Suprapubic skin (tissue), 4 donors: ENCODE results near the gene ROR2. TPM values are rescaled to one million over a fixed set of nuclear protein-coding genes. Genes with fewer than 3 reads are reported as not detected.

Experiments
- DNase-seq, 2 donors: peaks; one replicate each; pipeline ENCODE4 v3.0.0-alpha.2; 2019; ENCODE audit warnings: low spot score in 2 of 2
- H3K27ac ChIP-seq: fragments of 200-600 bp; sonication (generic); one replicate; pipeline ENCODE4 v1.5.1; 2019
- H3K27me3 ChIP-seq: fragments of 200-600 bp; sonication (generic); one replicate; pipeline ENCODE4 v1.5.1; 2019
- H3K36me3 ChIP-seq: fragments of 200-600 bp; sonication (generic); one replicate; pipeline ENCODE4 v1.5.1; 2019
- H3K4me1 ChIP-seq: fragments of 200-600 bp; sonication (generic); one replicate; pipeline ENCODE4 v1.5.1; 2019
- H3K4me3 ChIP-seq: fragments of 200-600 bp; sonication (generic); one replicate; pipeline ENCODE4 v1.5.1; 2019; ENCODE audit warnings: mild to moderate bottlenecking
- H3K9me3 ChIP-seq: fragments of 200-600 bp; sonication (generic); one replicate; pipeline ENCODE4 v1.5.1; 2019
- EP300 ChIP-seq: sonication (generic); formaldehyde crosslinking; IDR thresholded peaks from one replicate; pipeline ENCODE4 v1.6.1; 2017; ENCODE audit warnings: antibody characterized with exemption
- POLR2A ChIP-seq, 2 donors: fragments of 450-650 bp; IDR thresholded peaks; one replicate each; pipeline ENCODE4 v1.6.1; 2017; ENCODE audit warnings: antibody characterized with exemption in 2 of 2, mild to moderate bottlenecking in 2 of 2, moderate library complexity in 2 of 2
- POLR2AphosphoS5 ChIP-seq, 3 donors: sonication (generic); formaldehyde crosslinking; IDR thresholded peaks; one replicate each; pipeline ENCODE4 v1.6.1; 2017; ENCODE audit warnings: antibody characterized with exemption in 3 of 3
- WGBS: methylation state at CpG from one replicate; pipeline ENCODE4 v1.1.5; 2018; 5-methylcytosine and 5-hydroxymethylcytosine counted together
- total RNA-seq, 4 donors: library from RNA; depleted of rRNA; stranded (reverse); fragments of >200 nt; gene quantifications; one replicate each; pipeline ENCODE4 v1.1.0, GENCODE V29; 2016
- TF ChIP-seq, protein P1 (sequence below), 2 donors: fragments of 200-600 bp in 1 of 2; fragments of 450-650 bp in 1 of 2; sonication (generic) in 1 of 2; IDR thresholded peaks; one replicate each; pipeline ENCODE4 v1.5.1; 2016 to 2019; ENCODE audit warnings: antibody characterized with exemption in 2 of 2, mild to moderate bottlenecking in 1 of 2, moderate library complexity in 1 of 2

Gene ROR2
- total RNA-seq, 4 donors from 2014 or later = 3.3 to 7.3 (median 5.0) TPM

GRCh38 chr9:91697201-91697600 is 252.8 kb downstream of the ROR2 start:
- H3K9me3 ChIP-seq = no peaks in the 10 kb centered on the region
- no peak overlapping the region for H3K27ac ChIP-seq
- H3K4me1 ChIP-seq = no peaks in the 10 kb centered on the region
- no peak overlapping the region for H3K4me3 ChIP-seq
- no peaks in the 10 kb centered on the region for H3K27me3 ChIP-seq
- H3K36me3 ChIP-seq = no peaks in the 10 kb centered on the region
- DNase-seq = no peak
- 100% methylated on average over 3 of the region's 7 CpGs for whole genome bisulfite sequencing
- no peak for TF ChIP-seq POLR2A (IDR thresholded peaks at IDR 0.05)
- no peak for TF ChIP-seq EP300
- no peak for TF ChIP-seq POLR2AphosphoS5 (IDR thresholded peaks at IDR 0.05)
- TF ChIP-seq, protein P1, sequence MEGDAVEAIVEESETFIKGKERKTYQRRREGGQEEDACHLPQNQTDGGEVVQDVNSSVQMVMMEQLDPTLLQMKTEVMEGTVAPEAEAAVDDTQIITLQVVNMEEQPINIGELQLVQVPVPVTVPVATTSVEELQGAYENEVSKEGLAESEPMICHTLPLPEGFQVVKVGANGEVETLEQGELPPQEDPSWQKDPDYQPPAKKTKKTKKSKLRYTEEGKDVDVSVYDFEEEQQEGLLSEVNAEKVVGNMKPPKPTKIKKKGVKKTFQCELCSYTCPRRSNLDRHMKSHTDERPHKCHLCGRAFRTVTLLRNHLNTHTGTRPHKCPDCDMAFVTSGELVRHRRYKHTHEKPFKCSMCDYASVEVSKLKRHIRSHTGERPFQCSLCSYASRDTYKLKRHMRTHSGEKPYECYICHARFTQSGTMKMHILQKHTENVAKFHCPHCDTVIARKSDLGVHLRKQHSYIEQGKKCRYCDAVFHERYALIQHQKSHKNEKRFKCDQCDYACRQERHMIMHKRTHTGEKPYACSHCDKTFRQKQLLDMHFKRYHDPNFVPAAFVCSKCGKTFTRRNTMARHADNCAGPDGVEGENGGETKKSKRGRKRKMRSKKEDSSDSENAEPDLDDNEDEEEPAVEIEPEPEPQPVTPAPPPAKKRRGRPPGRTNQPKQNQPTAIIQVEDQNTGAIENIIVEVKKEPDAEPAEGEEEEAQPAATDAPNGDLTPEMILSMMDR (IDR thresholded peaks at IDR 0.05) = no peak

DNA sequence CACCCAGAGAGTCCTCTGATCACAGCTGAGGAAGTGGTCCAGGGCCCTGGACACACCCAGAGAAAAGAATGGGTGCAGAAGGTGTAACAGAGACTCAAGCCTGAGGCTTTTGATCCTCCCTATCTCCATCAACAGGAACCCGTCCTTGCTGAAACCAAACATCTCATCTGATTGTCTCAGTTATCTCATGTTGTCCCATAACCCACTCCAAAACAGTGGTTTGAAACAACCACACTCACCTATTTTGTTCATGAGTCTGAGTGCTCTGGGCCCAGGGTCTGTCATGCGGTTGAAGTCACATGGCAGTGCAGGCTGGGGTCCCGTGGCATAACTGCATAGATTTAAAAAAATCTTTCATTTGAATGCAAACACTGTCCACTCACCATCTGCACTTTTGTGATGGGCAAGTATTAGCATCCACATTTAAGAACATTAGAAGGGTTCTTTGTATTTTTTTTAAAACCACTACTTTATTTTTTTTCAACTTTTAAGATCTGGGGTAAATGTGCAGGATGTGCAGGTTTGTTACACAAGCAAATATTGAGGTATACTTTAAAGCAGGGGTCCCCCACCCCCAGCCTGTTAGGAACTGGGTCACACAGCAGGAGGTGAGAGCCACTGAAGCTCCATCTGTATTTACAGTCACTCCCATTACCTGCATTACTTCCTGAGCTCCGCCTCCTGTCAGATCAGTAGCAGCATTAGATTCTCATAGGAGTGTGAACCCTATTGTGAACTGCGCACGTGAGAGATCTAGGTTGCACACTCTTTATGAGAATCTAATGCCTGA is 255.8 kb downstream of the ROR2 start:
- Histone ChIP-seq H3K27me3 (no peaks in the 10 kb centered on the region), H3K9me3 (no peaks in the 10 kb centered on the region), H3K36me3 (no peaks in the 10 kb centered on the region), H3K4me1 (no peaks in the 10 kb centered on the region), H3K27ac (no peak overlapping the region), H3K4me3 (no peak overlapping the region)
- DNase-seq = no peak
- WGBS = 90% methylated on average over 6 of the region's 6 CpGs
- TF ChIP-seq POLR2AphosphoS5 (IDR thresholded peaks at IDR 0.05) (no peak), POLR2A (IDR thresholded peaks at IDR 0.05) (no peak), EP300 (no peak)
- TF ChIP-seq, protein P1 (IDR thresholded peaks at IDR 0.05) = no peak

- WGBS = 79% methylated on average over 7 of the region's 7 CpGs
Observed at GRCh38 chr9:91693226-91693625, 256.8 kb downstream of the ROR2 start.

GRCh38 chr9:91690540-91691249 is 259.3 kb downstream of the ROR2 start:
- no peak overlapping the region for H3K4me3 ChIP-seq
- no peak for DNase-seq
- no peaks in the 10 kb centered on the region for H3K36me3 ChIP-seq
- H3K9me3 ChIP-seq = no peaks in the 10 kb centered on the region
- H3K27ac ChIP-seq = no peak overlapping the region
- TF ChIP-seq POLR2AphosphoS5 (IDR thresholded peaks at IDR 0.05) = no peak
- TF ChIP-seq EP300 = no peak
- TF ChIP-seq, protein P1 (IDR thresholded peaks at IDR 0.05) = no peak
- no peak for TF ChIP-seq POLR2A (IDR thresholded peaks at IDR 0.05)
- H3K4me1 ChIP-seq = no peaks in the 10 kb centered on the region
- no peaks in the 10 kb centered on the region for H3K27me3 ChIP-seq
- 70% methylated on average over 5 of the region's 5 CpGs for WGBS

More at GRCh38 chr9:91693226-91693625, 256.8 kb downstream of the ROR2 start:
- Histone ChIP-seq H3K27ac (no peak overlapping the region), H3K9me3 (no peaks in the 10 kb centered on the region), H3K4me3 (no peak overlapping the region), H3K4me1 (no peaks in the 10 kb centered on the region), H3K27me3 (no peaks in the 10 kb centered on the region), H3K36me3 (no peaks in the 10 kb centered on the region)
- TF ChIP-seq, protein P1 (IDR thresholded peaks at IDR 0.05) = no peak
- no peak for TF ChIP-seq POLR2A (IDR thresholded peaks at IDR 0.05)
- no peak for TF ChIP-seq POLR2AphosphoS5 (IDR thresholded peaks at IDR 0.05)
- TF ChIP-seq EP300 = no peak
- DNase-seq = no peak

DNA sequence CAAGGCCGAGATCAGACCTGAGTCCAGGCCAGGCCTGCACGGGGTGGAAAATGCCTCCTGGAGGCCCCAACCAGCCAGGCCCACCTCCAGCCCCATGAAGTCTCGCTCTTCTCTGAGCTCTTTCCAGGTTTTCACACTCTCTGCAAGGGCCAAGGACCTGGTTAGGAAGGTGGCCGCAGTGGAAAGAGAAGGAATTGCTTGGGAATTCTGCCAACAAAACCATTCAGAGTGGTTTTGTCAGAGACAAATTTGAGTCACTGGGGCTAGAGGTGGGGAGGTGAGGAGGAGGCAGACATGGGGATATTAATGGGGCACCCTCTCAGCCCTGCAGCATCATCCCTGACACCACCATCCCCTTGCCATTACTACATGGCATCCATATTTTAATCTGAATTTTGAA is 261.0 kb downstream of the ROR2 start:
- TF ChIP-seq POLR2A (IDR thresholded peaks at IDR 0.05) (no peak), EP300 (no peak), POLR2AphosphoS5 (IDR thresholded peaks at IDR 0.05) (no peak)
- TF ChIP-seq, protein P1 (IDR thresholded peaks at IDR 0.05) = no peak
- no peaks in the 10 kb centered on the region for H3K27me3 ChIP-seq
- H3K4me1 ChIP-seq = no peaks in the 10 kb centered on the region
- 92% methylated on average over 4 of the region's 4 CpGs for WGBS
- H3K9me3 ChIP-seq = no peaks in the 10 kb centered on the region
- H3K27ac ChIP-seq = no peak overlapping the region
- H3K36me3 ChIP-seq = no peaks in the 10 kb centered on the region
- H3K4me3 ChIP-seq = no peak overlapping the region
- no peak for DNase-seq
